ENCODE data around the gene ATP2C2.
"Not testable (repeated sequence)": the region's sequence is repeated elsewhere in the genome, so short reads cannot be mapped to it uniquely, and the experiment has no call there.

Gene ATP2C2, protein sequence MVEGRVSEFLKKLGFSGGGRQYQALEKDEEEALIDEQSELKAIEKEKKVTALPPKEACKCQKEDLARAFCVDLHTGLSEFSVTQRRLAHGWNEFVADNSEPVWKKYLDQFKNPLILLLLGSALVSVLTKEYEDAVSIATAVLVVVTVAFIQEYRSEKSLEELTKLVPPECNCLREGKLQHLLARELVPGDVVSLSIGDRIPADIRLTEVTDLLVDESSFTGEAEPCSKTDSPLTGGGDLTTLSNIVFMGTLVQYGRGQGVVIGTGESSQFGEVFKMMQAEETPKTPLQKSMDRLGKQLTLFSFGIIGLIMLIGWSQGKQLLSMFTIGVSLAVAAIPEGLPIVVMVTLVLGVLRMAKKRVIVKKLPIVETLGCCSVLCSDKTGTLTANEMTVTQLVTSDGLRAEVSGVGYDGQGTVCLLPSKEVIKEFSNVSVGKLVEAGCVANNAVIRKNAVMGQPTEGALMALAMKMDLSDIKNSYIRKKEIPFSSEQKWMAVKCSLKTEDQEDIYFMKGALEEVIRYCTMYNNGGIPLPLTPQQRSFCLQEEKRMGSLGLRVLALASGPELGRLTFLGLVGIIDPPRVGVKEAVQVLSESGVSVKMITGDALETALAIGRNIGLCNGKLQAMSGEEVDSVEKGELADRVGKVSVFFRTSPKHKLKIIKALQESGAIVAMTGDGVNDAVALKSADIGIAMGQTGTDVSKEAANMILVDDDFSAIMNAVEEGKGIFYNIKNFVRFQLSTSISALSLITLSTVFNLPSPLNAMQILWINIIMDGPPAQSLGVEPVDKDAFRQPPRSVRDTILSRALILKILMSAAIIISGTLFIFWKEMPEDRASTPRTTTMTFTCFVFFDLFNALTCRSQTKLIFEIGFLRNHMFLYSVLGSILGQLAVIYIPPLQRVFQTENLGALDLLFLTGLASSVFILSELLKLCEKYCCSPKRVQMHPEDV
- 0 reads per million in 4 donors for total RNA-seq

- DNase-seq = no peak
These were observed at the start of gene ATP2C2 for GRCh38 chr16:84368308-84368996. TSS of gene ATP2C2 (plus strand) at chr16:84368538. CDS start at chr16:84368616, 78 bp downstream.

DNA sequence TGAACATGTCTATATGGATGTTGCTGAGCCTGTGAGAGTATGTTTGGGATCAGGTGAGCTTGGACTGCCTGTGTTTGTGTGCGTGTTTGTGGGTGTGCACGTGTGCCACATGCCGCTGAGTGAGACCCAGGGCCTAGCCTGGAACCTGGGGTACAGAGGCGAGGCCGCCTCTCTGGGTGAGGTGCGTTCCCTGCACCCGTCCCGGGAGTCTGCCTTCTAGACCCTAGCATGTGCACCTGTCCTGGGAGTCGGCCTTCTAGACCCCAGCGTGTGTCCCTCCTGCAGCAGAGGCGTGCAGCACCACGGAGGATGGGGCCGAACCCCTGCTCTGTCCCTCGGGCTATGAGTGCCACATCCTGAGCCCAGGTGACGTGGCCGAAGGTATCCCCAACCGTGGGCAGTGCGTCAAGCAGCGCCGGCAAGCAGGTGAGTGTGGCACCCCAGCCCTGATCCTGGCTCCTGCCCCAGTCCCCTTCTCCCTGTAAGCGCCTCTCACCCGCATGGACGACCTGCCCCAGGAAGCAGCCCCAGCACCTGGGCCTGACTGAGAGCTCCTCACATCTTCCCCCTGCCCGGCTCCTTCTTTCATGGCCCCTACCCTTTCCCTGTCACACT lies 49.1 kb upstream of the ATP2C2 start:
- no peak for DNase-seq

DNA sequence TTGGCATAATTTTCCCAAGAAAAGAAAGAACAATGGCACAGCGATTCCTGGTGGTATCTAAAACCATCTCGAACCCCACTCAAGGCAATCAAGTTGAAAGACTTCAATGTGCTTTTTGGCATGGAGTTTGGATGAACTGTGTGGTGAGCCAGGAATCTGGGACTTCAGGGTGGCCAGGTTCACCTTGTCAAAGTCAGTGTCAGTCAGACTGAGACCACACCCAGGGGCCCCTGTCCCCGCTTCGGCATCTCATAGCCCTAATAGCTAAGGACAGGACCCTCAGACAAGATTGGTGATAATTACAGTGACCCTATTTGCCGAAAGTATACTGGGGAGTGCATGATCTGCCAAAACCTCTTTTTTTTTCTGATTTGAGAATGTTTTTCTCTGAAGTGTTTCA lies 47.8 kb upstream of the ATP2C2 start:
- no peak for DNase-seq

DNA sequence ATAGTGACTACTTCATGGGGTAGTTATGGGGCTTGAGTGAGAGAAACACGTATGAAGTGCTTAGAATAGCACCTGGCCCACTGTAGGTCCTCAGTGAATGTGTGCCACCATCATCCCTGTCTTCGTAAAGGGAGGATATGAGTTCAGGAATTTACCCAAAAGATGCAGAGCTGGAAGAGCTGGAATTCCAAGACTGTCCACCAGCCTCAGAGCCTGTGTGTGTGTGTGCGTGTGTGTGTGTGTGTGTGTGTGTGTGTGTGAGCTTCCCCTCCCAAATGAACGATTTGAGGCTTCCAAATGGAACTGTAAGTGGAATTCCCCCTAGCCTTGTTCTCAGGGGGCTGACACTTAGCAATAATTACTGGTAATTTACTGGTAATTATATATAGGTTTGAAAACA lies 46.4 kb upstream of the ATP2C2 start:
- DNase-seq = no peak

- no peak for DNase-seq
These were observed 45.6 kb upstream of the ATP2C2 start for GRCh38 chr16:84322749-84323148.

DNA sequence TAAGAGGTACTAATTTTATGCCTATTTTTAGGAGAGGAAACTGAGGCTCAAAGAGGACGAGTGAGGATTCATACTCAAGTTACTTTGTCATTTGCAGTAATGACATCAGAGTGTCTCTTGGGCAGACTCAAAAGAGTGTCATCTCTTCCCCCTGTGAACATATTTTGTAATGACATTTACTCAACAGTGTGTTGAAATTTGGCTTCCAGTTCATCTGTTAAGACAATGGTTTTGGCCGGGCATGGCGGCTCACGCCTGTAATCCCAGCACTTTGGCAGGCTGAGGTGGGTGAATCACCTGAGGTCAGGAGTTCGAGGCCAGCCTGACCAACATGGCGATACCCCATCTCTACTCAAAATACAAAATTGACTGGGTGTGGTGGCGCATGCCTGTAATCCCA lies 44.7 kb upstream of the ATP2C2 start:
- DNase-seq = no peak

- DNase-seq = no peak
These were observed 43.7 kb upstream of the ATP2C2 start for GRCh38 chr16:84324434-84325262.

DNA sequence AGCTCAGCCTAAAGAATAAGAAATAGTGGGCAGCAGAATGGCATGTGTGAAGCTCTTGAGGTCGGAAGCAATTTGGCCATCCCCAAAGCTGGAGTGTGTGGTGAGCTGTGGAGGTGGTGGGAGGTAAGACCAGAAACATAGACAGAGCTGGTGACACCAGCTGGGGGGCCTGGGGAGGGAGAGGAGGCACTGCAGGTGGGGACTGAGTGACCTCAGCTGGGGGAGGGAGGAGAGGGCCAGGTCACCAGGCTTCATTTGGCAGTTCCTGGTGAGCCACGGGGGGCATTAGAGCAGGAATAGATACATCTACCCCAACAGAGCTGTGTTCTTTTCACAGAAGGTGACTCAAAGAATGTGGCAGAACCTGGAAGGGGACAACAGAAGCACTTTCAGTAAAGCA lies 41.8 kb upstream of the ATP2C2 start:
- DNase-seq = no peak

- DNase-seq = no peak
These were observed 40.3 kb upstream of the ATP2C2 start for GRCh38 chr16:84327926-84328505.

- DNase-seq = no peak
These were observed 39.3 kb upstream of the ATP2C2 start for GRCh38 chr16:84329016-84329415.

DNA sequence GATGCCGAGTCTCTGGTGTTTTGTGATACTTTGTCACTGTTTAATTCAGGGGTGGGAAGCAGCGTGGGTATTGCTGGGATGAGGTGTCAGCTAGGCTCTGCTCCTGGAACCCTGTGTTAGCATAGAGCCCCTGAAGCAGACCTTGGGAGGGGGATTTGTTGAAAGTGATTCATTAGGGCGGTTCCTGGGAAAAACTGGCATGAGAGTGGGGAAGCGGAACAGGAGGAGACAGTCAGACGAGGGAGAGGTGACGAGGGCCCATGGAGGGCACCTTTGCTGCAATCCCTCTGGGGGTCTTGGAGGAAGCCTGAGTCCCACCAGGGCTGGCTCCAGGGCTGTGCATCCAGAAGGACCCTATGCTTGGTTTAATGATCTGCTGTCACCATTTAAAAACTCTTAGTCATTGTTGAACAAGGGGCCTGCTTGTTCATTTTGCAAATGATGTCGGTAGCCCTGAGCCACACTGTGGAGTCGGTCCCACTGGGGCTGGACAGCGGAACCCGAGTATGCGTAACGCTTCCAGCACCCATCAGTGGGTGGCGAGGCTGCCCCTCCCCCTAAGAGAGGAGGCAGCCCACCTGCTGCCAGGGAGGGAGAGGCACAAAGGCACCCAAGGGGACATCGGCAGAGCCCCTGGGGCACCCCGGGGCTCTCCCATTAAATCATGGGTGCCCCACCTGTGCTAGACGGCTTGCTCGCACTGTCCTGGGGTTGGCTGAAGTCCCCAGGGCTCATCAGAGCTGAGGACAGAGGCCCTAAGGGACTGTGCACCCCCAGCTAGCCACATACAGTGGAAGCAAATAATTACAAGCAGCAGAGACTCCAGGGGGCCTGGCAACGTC lies 38.3 kb upstream of the ATP2C2 start:
- no peak for DNase-seq

DNA sequence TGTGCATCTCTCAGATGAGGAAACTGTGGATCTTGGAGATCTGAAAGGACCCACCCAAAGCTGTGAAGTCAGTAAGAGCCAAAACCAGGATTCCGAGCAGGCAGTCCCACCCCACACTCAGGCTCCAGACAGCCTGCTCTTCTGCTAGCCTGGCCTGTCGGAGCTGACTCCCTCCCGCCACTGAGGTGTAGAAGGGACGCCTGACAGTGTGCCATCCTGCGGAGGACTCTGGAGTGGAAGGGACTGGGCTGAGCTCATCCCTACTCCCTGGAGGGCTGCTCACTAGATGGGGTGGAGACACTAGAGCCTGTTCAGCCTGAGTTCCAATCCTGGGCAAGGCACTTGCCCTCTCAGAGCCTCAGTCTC lies 37.7 kb upstream of the ATP2C2 start:
- no peak for DNase-seq

GRCh38 chr16:84331998-84332780 lies 36.1 kb upstream of the ATP2C2 start:
- DNase-seq = no peak

GRCh38 chr16:84332975-84333684 lies 35.2 kb upstream of the ATP2C2 start:
- no peak for DNase-seq

GRCh38 chr16:84334058-84334457 lies 34.3 kb upstream of the ATP2C2 start:
- DNase-seq = no peak

DNA sequence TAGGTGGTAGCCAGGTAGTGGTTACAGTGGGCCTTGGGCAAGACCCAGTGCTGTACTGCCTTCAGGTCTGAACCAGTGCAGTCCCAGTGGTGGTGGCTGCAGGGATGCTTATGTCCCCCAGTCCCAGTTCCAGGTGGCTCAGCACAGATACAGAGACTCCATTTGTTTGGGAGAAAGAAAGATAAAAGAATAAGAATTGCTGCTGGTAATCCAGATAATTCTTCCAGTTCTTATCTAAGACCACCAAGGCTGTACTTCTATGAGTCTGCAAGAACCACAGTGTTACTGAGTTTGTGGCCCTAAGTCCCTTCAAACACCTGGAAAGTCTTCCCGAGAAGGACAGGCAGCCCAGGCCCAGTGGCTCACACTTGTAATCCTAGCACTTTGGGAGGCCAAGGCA lies 33.9 kb upstream of the ATP2C2 start:
- DNase-seq = no peak

- not testable (repeated sequence) for DNase-seq
These were observed 31.1 kb upstream of the ATP2C2 start for GRCh38 chr16:84337236-84337635.

DNA sequence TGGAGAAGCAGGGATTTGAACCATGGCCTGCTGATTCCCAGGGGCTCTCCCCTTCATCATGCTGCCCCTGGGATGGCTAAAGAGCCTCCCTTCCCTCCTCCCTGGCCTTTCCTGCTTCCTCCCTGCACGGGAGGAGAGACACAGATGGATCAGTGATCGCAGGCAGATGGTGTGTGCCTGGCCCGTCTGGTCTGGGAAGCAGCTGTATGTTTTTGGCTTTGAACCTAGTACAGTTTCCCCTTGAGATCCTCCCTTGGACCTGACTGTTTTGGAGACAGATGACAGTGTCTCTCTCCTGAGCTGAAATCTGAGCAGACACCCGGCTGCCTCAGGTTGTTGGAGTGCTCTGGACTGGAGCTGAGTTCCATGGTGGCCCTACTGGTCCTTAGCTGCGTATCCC lies 29.0 kb upstream of the ATP2C2 start:
- no peak for DNase-seq

- no peak for DNase-seq
These were observed 28.6 kb upstream of the ATP2C2 start for GRCh38 chr16:84339766-84340165.

All from T-helper 1 cell (primary cell).